HCT116 (cell line): ENCODE data around the gene SCN8A. TPM values are rescaled to one million over a fixed set of nuclear protein-coding genes. Genes with fewer than 3 reads are reported as not detected.

Source experiments
- ATAC-seq: fragments of 200-7000 bp; cut with Tn5 transposase; 2 replicates; pipeline ENCODE4 v1.9.1; 2020; ENCODE audit warnings: mild to moderate bottlenecking, moderate library complexity
- BruUV-seq: library from RNA; stranded (reverse); fragments of 400-500 nt; replicated peaks from 2 replicates; lab custom pipeline; 2021; lab: Mats Ljungman, UMichigan
- CTCF ChIA-PET: fragments of 300-600 bp; sonication (Branson Sonifier 250); formaldehyde crosslinking; loops from one replicate; lab custom pipeline; 2021; ENCODE audit warnings: antibody characterized with exemption; lab: Charles Lee
- POLR2A ChIA-PET: fragments of 300-600, 350-600 bp; sonication (Branson Sonifier 250); formaldehyde crosslinking; loops from one replicate; lab custom pipeline; 2021; ENCODE audit warnings: antibody characterized with exemption; lab: Charles Lee
- RAD21 ChIA-PET, 2 experiments: fragments of 300-600 bp; sonication (Branson Sonifier 250); formaldehyde crosslinking; loops; one replicate each; lab custom pipeline; 2023; ENCODE audit warnings: low total read pairs in 2 of 2; ENCODE audit not compliant: uncharacterized antibody in 2 of 2, unreplicated experiment in 2 of 2, low non-redundant PET in 1 of 2; lab: Charles Lee
- DNase-seq: peaks from one replicate; pipeline ENCODE4 v3.0.0-alpha.2; 2010; ENCODE audit warnings: low read depth, low spot score
- H2AFZ ChIP-seq: fragments of 200-600 bp; shearing (Covaris generic), sonication (generic); 2 replicates; pipeline ENCODE4 v1.6.1; 2017; ENCODE audit warnings: low read depth, mixed run types, mixed read lengths, antibody characterized with exemption, low read length; ENCODE audit not compliant: poor library complexity, severe bottlenecking
- H3K27ac ChIP-seq: 2 replicates; pipeline ENCODE4 v1.5.1; 2012; ENCODE audit warnings: low read depth, low read length
- H3K27me3 ChIP-seq: fragments of 200-600 bp; sonication (generic); 2 replicates; pipeline ENCODE4 v1.6.1; 2016; ENCODE audit warnings: mixed run types, low read length, mixed read lengths; ENCODE audit not compliant: insufficient read depth
- H3K36me3 ChIP-seq, 2 experiments: fragments of 200-500 bp in 1 of 2; fragments of 200-600 bp in 1 of 2; sonication (Bioruptor generic) in 1 of 2; sonication (generic) in 1 of 2; 2 replicates each; pipeline versions ENCODE4 v1.5.1 to v1.6.1; 2014 to 2016; ENCODE audit warnings: low read length in 2 of 2, inconsistent platforms in 1 of 2, mixed read lengths in 1 of 2, mixed run types in 1 of 2; ENCODE audit not compliant: insufficient read depth in 2 of 2, control insufficient read depth in 1 of 2
- H3K4me1 ChIP-seq, 2 experiments: fragments of 200-600 bp in 1 of 2; sonication (generic) in 1 of 2; 2 replicates each; pipeline versions ENCODE4 v1.5.1 to v1.6.1; 2012 to 2017; ENCODE audit warnings: low read length in 2 of 2, inconsistent platforms in 1 of 2, mild to moderate bottlenecking in 1 of 2, mixed read lengths in 1 of 2, mixed run types in 1 of 2, moderate library complexity in 1 of 2; ENCODE audit not compliant: insufficient read depth in 2 of 2, control insufficient read depth in 1 of 2
- H3K4me2 ChIP-seq: fragments of 200-600 bp; sonication (generic); 2 replicates; pipeline ENCODE4 v1.6.1; 2017; ENCODE audit warnings: mixed run types, low read length, mixed read lengths
- H3K4me3 ChIP-seq, 2 experiments: fragments of 200-600 bp in 1 of 2; sonication (generic) in 1 of 2; replicated peaks in 1 of 2; 2 replicates each; pipeline ENCODE4 v1.5.1; 2011 to 2016; ENCODE audit warnings: low read length in 2 of 2, control low read depth in 1 of 2, low read depth in 1 of 2, mild to moderate bottlenecking in 1 of 2, mixed read lengths in 1 of 2, mixed run types in 1 of 2
- H3K79me2 ChIP-seq: fragments of 200-600 bp; sonication (generic); 2 replicates; pipeline ENCODE4 v1.6.1; 2017; ENCODE audit warnings: mild to moderate bottlenecking, mixed run types, low read length, moderate library complexity, mixed read lengths; ENCODE audit not compliant: insufficient read depth
- H3K9ac ChIP-seq: fragments of 200-600 bp; sonication (generic); 2 replicates; pipeline ENCODE4 v1.6.1; 2016; ENCODE audit warnings: low read length, mixed read lengths
- H3K9me2 ChIP-seq: fragments of 200-600 bp; sonication (generic), shearing (Covaris generic); 2 replicates; pipeline ENCODE4 v1.6.1; 2017; ENCODE audit warnings: mixed run types, mild to moderate bottlenecking, moderate library complexity; ENCODE audit not compliant: insufficient read depth
- H3K9me3 ChIP-seq, 2 experiments: fragments of 200-500 bp in 1 of 2; fragments of 200-600 bp in 1 of 2; sonication (Bioruptor generic) in 1 of 2; sonication (generic) in 1 of 2; 2 replicates each; pipeline ENCODE4 v1.6.1; 2014 to 2017; ENCODE audit warnings: low read length in 2 of 2, mixed read lengths in 2 of 2, inconsistent platforms in 1 of 2, low read depth in 1 of 2, mild to moderate bottlenecking in 1 of 2, mixed run types in 1 of 2, moderate library complexity in 1 of 2; ENCODE audit not compliant: control insufficient read depth in 1 of 2, insufficient read depth in 1 of 2
- H4K20me1 ChIP-seq: fragments of 200-600 bp; sonication (generic), shearing (Covaris generic); 2 replicates; pipeline ENCODE4 v1.6.1; 2017; ENCODE audit warnings: mixed run types, mild to moderate bottlenecking, moderate library complexity; ENCODE audit not compliant: insufficient read depth
- CBX3 ChIP-seq: IDR thresholded peaks from 2 replicates; pipeline ENCODE4 v1.6.1; 2012; ENCODE audit warnings: low read depth
- EGR1 ChIP-seq: IDR thresholded peaks from 2 replicates; pipeline ENCODE4 v1.6.1; 2012; ENCODE audit warnings: low read depth
- ELF1 ChIP-seq: IDR thresholded peaks from 2 replicates; pipeline ENCODE4 v1.6.1; 2012; ENCODE audit warnings: low read depth, borderline replicate concordance
- EZH2 ChIP-seq: fragments of 200-600 bp; sonication (generic); IDR thresholded peaks from 2 replicates; pipeline ENCODE4 v1.6.1; 2017; ENCODE audit warnings: antibody characterized with exemption, mixed run types
- EZH2phosphoT487 ChIP-seq: fragments of 200-600 bp; IDR thresholded peaks from 2 replicates; pipeline ENCODE4 v1.6.1; 2018; ENCODE audit warnings: antibody characterized with exemption, borderline replicate concordance
- FOSL1 ChIP-seq: IDR thresholded peaks from 2 replicates; pipeline ENCODE4 v1.6.1; 2012; ENCODE audit warnings: low read depth
- POLR2AphosphoS5 ChIP-seq: IDR thresholded peaks from 2 replicates; pipeline ENCODE4 v1.6.1; 2011; ENCODE audit warnings: mild to moderate bottlenecking, low read depth, low read length, moderate library complexity
- SP1 ChIP-seq: IDR thresholded peaks from 2 replicates; pipeline ENCODE4 v1.6.1; 2012; ENCODE audit warnings: low read depth
- TCF7L2 ChIP-seq: IDR thresholded peaks from 2 replicates; pipeline ENCODE4 v1.7.0; 2011; ENCODE audit warnings: borderline replicate concordance, inconsistent platforms; ENCODE audit not compliant: insufficient read depth, insufficient read length; ENCODE audit errors: extremely low read depth
- YY1 ChIP-seq: IDR thresholded peaks from 2 replicates; pipeline ENCODE4 v1.6.1; 2011; ENCODE audit warnings: low read length, low read depth, moderate library complexity, mild to moderate bottlenecking; ENCODE audit not compliant: insufficient replicate concordance; ENCODE audit errors: extremely low read depth
- ZFX ChIP-seq: fragments of 450-650 bp; IDR thresholded peaks from 2 replicates; pipeline ENCODE4 v1.6.1; 2017
- ZNF274 ChIP-seq: fragments of 200-500 bp; sonication (Bioruptor generic); IDR thresholded peaks from 2 replicates; pipeline ENCODE4 v1.6.1; 2014; ENCODE audit warnings: mild to moderate bottlenecking, low read depth, low read length, inconsistent platforms
- intact Hi-C: fragments of 100-400 bp; cut with micrococcal nuclease; formaldehyde crosslinking; loops from 2 replicates; pipeline ENCODE4 v1.10.0; 2022
- total RNA-seq: library from RNA; stranded (reverse); gene quantifications from one replicate; pipeline ENCODE4 v1.2.1, GENCODE V29; 2021; ENCODE audit not compliant: unreplicated experiment
- TF ChIP-seq, protein P1 (sequence below): IDR thresholded peaks from 2 replicates; pipeline ENCODE4 v1.6.1; 2012
- TF ChIP-seq, protein P2 (sequence below): IDR thresholded peaks from 2 replicates; pipeline ENCODE4 v1.6.1; 2011; ENCODE audit warnings: mild to moderate bottlenecking, low read length, moderate library complexity; ENCODE audit not compliant: insufficient replicate concordance; ENCODE audit errors: extremely low read depth

The SCN8A gene
- total RNA-seq, 1 experiment from 2014 or later: 7.1 TPM

DNA sequence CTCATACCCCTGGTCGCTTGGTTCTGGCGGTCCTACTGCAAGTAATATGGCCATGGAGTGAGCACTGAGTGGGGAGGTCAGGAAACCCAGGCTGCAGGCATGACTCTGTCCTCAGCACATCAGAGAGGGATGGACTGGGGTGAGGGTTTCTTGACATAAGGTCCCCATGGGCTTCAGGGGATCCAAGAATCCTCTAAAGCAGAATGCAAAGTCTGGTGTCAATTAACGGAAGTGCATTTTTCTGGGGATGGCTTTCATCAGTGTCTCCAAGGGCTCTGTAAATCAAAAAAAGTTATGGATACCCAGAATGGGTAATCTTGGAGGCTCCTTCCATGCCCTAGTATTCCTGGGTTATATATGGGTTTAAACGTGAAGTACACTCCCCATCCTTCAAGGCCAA is 253.8 kb downstream of the SCN8A start:
- Histone ChIP-seq H3K36me3 (no peaks in the 10 kb centered on the region), H3K4me2 (no peak overlapping the region), H3K9me2 (no peaks in the 10 kb centered on the region), H3K79me2 (no peaks in the 10 kb centered on the region), H3K4me3 (no peak overlapping the region), H2AFZ (no peak overlapping the region), H3K9ac (no peak overlapping the region), H3K27ac (no peak overlapping the region), H3K4me1 (peaks cover 0 to 4% of the 10 kb centered on the region in 2 experiments; a peak in 2 of 4 replicates), H4K20me1 (no peaks in the 10 kb centered on the region), H3K27me3 (peaks cover 2% of the 10 kb centered on the region; the same call in 1 of the 2 replicates), H3K9me3 (no peaks in the 10 kb centered on the region)
- ATAC-seq: no peak
- ChIA-PET RAD21 (no interaction called here), CTCF (no interaction called here), POLR2A (no interaction called here)
- BruUV-seq: no TSS peak
- no peak for TF ChIP-seq ZFX
- no peak for TF ChIP-seq TCF7L2
- TF ChIP-seq, protein P1, sequence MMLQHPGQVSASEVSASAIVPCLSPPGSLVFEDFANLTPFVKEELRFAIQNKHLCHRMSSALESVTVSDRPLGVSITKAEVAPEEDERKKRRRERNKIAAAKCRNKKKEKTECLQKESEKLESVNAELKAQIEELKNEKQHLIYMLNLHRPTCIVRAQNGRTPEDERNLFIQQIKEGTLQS: no peak
- TF ChIP-seq, protein P2, sequence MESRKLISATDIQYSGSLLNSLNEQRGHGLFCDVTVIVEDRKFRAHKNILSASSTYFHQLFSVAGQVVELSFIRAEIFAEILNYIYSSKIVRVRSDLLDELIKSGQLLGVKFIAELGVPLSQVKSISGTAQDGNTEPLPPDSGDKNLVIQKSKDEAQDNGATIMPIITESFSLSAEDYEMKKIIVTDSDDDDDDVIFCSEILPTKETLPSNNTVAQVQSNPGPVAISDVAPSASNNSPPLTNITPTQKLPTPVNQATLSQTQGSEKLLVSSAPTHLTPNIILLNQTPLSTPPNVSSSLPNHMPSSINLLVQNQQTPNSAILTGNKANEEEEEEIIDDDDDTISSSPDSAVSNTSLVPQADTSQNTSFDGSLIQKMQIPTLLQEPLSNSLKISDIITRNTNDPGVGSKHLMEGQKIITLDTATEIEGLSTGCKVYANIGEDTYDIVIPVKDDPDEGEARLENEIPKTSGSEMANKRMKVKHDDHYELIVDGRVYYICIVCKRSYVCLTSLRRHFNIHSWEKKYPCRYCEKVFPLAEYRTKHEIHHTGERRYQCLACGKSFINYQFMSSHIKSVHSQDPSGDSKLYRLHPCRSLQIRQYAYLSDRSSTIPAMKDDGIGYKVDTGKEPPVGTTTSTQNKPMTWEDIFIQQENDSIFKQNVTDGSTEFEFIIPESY: no peak
- TF ChIP-seq SP1: no peak
- TF ChIP-seq FOSL1: no peak
- TF ChIP-seq ZNF274: no peak
- no peak for TF ChIP-seq EZH2
- no peak for TF ChIP-seq EGR1
- no peak for TF ChIP-seq CBX3
- TF ChIP-seq POLR2AphosphoS5: no peak
- TF ChIP-seq YY1: no peak
- no peak for TF ChIP-seq ELF1
- no peak for TF ChIP-seq EZH2phosphoT487
- intact Hi-C loops: no loop called here
- no peak for DNase-seq
